ENCODE results near the gene ANKRD63.

The ANKRD63 gene

GRCh38 chr15:40254452-40254851 lies 28.4 kb downstream of the ANKRD63 start:
- DNase-seq, result no peak

- no peak for DNase-seq
Measured at GRCh38 chr15:40253167-40253790, 29.6 kb downstream of the ANKRD63 start.

GRCh38 chr15:40252438-40253166 lies 30.3 kb downstream of the ANKRD63 start:
- no peak for DNase-seq

GRCh38 chr15:40252141-40252437 lies 30.8 kb downstream of the ANKRD63 start:
- DNase-seq, result no peak

- no peak for DNase-seq
Measured at GRCh38 chr15:40251486-40252140, 31.3 kb downstream of the ANKRD63 start.

GRCh38 chr15:40250771-40251483 lies 31.9 kb downstream of the ANKRD63 start:
- DNase-seq, result no peak

GRCh38 chr15:40250304-40250656 lies 32.6 kb downstream of the ANKRD63 start:
- DNase-seq, result no peak

GRCh38 chr15:40249477-40250303 lies 33.2 kb downstream of the ANKRD63 start:
- no peak for DNase-seq

- DNase-seq, result no peak
Measured at GRCh38 chr15:40248006-40248783, 34.7 kb downstream of the ANKRD63 start.

- no peak for DNase-seq
Measured at GRCh38 chr15:40247406-40247971, 35.4 kb downstream of the ANKRD63 start.

- no peak for DNase-seq
Measured at GRCh38 chr15:40246496-40247280, 36.2 kb downstream of the ANKRD63 start.

- no peak for DNase-seq
Measured at GRCh38 chr15:40245666-40246450, 37.0 kb downstream of the ANKRD63 start.

GRCh38 chr15:40244961-40245523 lies 37.8 kb downstream of the ANKRD63 start:
- DNase-seq, result no peak

GRCh38 chr15:40243126-40243810 lies 39.6 kb downstream of the ANKRD63 start:
- DNase-seq, result no peak

GRCh38 chr15:40242601-40243000 lies 40.3 kb downstream of the ANKRD63 start:
- DNase-seq, result no peak

GRCh38 chr15:40242213-40242599 lies 40.7 kb downstream of the ANKRD63 start:
- no peak for DNase-seq

- DNase-seq, result no peak
Measured at GRCh38 chr15:40241269-40242212, 41.3 kb downstream of the ANKRD63 start.
